ENCODE results near the gene MAPK8IP1.

DNA sequence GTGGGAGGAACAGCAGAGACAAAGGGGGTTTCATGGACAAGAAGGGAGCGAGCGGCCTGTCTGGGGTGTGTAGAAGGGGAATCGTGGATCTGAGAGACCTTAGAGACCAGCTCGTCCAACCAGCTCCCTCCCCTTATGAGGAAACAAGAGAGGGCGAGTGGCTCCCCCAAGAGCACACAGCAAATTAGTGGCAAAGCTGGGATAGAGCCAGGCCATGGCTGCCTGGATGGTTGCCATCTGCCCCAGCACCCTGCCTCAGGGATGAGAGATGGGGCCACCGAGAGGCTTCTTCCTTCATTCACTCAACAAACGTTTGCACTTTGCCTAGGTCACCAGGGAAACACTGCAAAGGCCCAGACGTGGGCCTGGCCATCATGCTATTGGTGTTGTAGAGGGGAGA is 4.1 kb downstream of the MAPK8IP1 start:
- TF ChIP-seq POLR2A (IDR thresholded peaks at IDR 0.05), result no peak
- no peak for TF ChIP-seq CTCF (IDR thresholded peaks at IDR 0.05)

Data from adrenal gland (tissue), 5 donors.